CD4-positive, alpha-beta T cell (primary cell): ENCODE data around the gene MCF2L2. TPM values are rescaled to one million over a fixed set of nuclear protein-coding genes. Genes with fewer than 3 reads are reported as not detected.

Experiments used
- ATAC-seq: fragments of 200-7000 bp; cut with Tn5 transposase; one replicate; pipeline ENCODE4 v1.10.0; 2022; ENCODE audit warnings: mild to moderate bottlenecking; ENCODE audit not compliant: poor library complexity
- CTCF ChIA-PET: fragments of 350-600 bp; sonication (Branson Sonifier 250); formaldehyde crosslinking; loops from one replicate; lab custom pipeline; 2021; ENCODE audit warnings: antibody characterized with exemption, inconsistent platforms; lab: Charles Lee
- POLR2A ChIA-PET: fragments of 350-600 bp; sonication (Branson Sonifier 250); formaldehyde crosslinking; loops from one replicate; lab custom pipeline; 2021; ENCODE audit warnings: antibody characterized with exemption, inconsistent platforms; lab: Charles Lee
- DNase-seq, 14 experiments: peaks; one replicate each; pipeline ENCODE4 v3.0.0-alpha.2; 2013 to 2020; ENCODE audit warnings: mixed read lengths in 2 of 14
- H3K27ac ChIP-seq, 2 donors: one replicate each; pipeline versions ENCODE4 v1.5.1 to v1.7.0; 2013; ENCODE audit warnings: low read length in 2 of 2, low read depth in 1 of 2, mild to moderate bottlenecking in 1 of 2
- H3K27me3 ChIP-seq, 2 experiments: 1 replicate in 1 of 2; 2 replicates in 1 of 2; pipeline versions ENCODE4 v1.6.1 to v1.7.0; 2013; ENCODE audit warnings: low read length in 2 of 2, control low read depth in 1 of 2, mild to moderate bottlenecking in 1 of 2, moderate library complexity in 1 of 2; ENCODE audit not compliant: insufficient read depth in 2 of 2, control insufficient read depth in 1 of 2
- H3K36me3 ChIP-seq: one replicate; pipeline ENCODE4 v1.6.1; 2013; ENCODE audit warnings: low read length, control low read depth; ENCODE audit not compliant: insufficient read depth
- H3K4me1 ChIP-seq: one replicate; pipeline ENCODE4 v1.6.1; 2013; ENCODE audit warnings: low read length, control low read depth; ENCODE audit not compliant: insufficient read depth
- H3K4me3 ChIP-seq: one replicate; pipeline ENCODE4 v1.5.1; 2013; ENCODE audit warnings: mild to moderate bottlenecking, low read length, moderate library complexity
- H3K9me3 ChIP-seq, 2 experiments: 1 replicate in 1 of 2; 2 replicates in 1 of 2; pipeline versions ENCODE4 v1.6.1 to v1.7.0; 2013; ENCODE audit warnings: low read length in 2 of 2, mild to moderate bottlenecking in 2 of 2, control low read depth in 1 of 2, moderate library complexity in 1 of 2; ENCODE audit not compliant: control insufficient read depth in 1 of 2, insufficient read depth in 1 of 2
- H3K27ac Mint-ChIP-seq: one replicate; pipeline ENCODE4 v1.8.0; 2020; ENCODE audit warnings: mixed read lengths
- H3K27me3 Mint-ChIP-seq: one replicate; pipeline ENCODE4 v1.8.0; 2021; ENCODE audit warnings: mixed read lengths
- H3K36me3 Mint-ChIP-seq: one replicate; pipeline ENCODE4 v1.8.0; 2021; ENCODE audit warnings: low read depth, mixed read lengths
- H3K4me1 Mint-ChIP-seq: one replicate; pipeline ENCODE4 v1.8.0; 2021; ENCODE audit warnings: low read depth, mixed read lengths
- H3K4me3 Mint-ChIP-seq: one replicate; pipeline ENCODE4 v1.8.0; 2020; ENCODE audit warnings: mild to moderate bottlenecking, mixed read lengths
- H3K9me3 Mint-ChIP-seq: one replicate; pipeline ENCODE4 v1.8.0; 2020; ENCODE audit warnings: mixed read lengths
- intact Hi-C, 2 experiments: fragments of 100-400 bp; cut with DNase I in 1 of 2; cut with micrococcal nuclease in 1 of 2; formaldehyde crosslinking; loops; one replicate each; pipeline versions ENCODE4 v1.15.1 to v1.9.0; 2023 to 2025; cut with DNase I, micrococcal nuclease
- total RNA-seq, 174 experiments: library from RNA in 2 of 174; stranded (reverse) in 2 of 174; gene quantifications; one replicate each; pipeline ENCODE4 v1.2.3 and lab custom pipeline; 2021 to 2026
- TF ChIP-seq, protein P1 (sequence below): fragments of 200-600 bp; IDR thresholded peaks from one replicate; pipeline ENCODE4 v1.8.0; 2022; ENCODE audit warnings: antibody characterized with exemption, mild to moderate bottlenecking

The MCF2L2 gene
- total RNA-seq, 2 experiments from 2014 or later: 3.8 to 4.1 TPM

DNA sequence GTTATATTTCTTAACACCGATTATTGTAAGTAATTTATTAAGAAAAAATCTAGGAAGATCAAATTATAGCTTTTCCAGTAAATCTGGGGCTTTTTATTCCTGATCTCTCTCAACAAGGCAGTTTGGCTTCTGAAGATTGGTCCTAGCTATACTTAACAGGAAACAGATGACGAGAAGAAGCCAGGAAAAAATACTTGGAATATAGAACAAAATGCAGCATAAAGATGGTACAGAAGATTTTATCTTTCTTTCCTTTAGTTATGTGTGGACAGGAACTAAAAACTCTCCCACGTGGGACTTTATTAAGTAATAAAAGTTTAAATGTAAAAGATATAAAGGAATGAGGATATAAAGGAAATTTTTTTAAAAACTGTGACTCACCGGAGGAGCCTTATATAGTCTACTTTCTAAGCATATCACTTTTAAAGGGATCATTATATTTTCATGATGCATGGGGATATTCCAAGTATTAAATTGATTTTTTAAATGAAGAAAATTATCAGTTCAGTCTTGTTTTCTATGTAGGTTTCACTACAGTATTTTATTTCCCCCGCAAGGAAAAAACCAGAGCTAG is 167.2 kb downstream of the MCF2L2 start:
- Mint-ChIP-seq H3K9me3 (no peaks in the 10 kb centered on the region), H3K4me1 (no peaks in the 10 kb centered on the region), H3K27ac (no peak overlapping the region), H3K36me3 (no peaks in the 10 kb centered on the region), H3K27me3 (peaks cover 42% of the 10 kb centered on the region), H3K4me3 (no peak overlapping the region)
- TF ChIP-seq, protein P1, sequence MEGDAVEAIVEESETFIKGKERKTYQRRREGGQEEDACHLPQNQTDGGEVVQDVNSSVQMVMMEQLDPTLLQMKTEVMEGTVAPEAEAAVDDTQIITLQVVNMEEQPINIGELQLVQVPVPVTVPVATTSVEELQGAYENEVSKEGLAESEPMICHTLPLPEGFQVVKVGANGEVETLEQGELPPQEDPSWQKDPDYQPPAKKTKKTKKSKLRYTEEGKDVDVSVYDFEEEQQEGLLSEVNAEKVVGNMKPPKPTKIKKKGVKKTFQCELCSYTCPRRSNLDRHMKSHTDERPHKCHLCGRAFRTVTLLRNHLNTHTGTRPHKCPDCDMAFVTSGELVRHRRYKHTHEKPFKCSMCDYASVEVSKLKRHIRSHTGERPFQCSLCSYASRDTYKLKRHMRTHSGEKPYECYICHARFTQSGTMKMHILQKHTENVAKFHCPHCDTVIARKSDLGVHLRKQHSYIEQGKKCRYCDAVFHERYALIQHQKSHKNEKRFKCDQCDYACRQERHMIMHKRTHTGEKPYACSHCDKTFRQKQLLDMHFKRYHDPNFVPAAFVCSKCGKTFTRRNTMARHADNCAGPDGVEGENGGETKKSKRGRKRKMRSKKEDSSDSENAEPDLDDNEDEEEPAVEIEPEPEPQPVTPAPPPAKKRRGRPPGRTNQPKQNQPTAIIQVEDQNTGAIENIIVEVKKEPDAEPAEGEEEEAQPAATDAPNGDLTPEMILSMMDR: no peak
- DNase-seq (no peak), ATAC-seq (no peak)
- Histone ChIP-seq H3K27me3 (peaks cover 3 to 7% of the 10 kb centered on the region in 2 experiments), H3K4me3 (no peak overlapping the region), H3K36me3 (no peaks in the 10 kb centered on the region), H3K27ac (no peak overlapping the region), H3K9me3 (no peaks in the 10 kb centered on the region), H3K4me1 (no peaks in the 10 kb centered on the region)
- ChIA-PET CTCF (interaction anchor here (0.7 kb wide), 1 partner anchor 150 kb away, joined by 3 read pairs; no protein-coding TSS in a partner anchor), POLR2A (no interaction called here)
- intact Hi-C loops: no loop called here

DNA sequence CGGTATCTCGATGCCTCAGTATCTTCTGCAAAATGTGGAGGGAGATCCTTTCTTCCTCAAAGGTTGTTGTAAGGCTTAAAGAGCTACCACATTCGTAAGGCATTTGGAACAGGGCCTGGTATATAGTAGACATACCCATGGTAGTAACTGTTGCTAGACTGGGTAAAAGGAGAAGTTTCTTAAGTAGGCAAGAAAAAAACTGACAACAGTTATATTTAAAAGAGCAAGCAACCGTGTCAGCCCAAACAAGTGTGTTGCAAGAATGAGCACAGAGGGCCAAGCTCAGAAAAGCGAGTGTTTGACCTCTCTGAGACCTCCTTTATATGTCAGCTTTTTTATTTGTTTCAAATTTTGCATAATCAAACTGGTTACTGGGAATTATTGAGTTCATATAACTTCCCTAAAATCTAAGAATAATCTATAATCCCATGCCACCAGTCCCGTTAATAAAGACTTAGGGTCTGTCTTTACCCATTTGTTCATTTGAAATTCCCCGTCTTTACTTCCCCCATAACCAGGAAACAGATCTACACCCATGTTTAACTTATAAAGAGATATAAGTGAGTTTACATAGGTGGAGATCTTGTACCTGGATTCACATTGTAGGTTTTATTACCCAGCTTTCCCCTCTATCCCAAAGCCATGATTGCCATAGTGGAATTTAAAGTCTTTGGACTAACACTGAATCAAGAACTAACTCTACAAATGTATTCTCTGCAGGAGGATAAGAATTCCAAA is 168.1 kb downstream of the MCF2L2 start:
- POLR2A ChIA-PET: no interaction called here
- intact Hi-C loops: no loop called here
- no peak overlapping the region for H3K27ac Mint-ChIP-seq

DNA sequence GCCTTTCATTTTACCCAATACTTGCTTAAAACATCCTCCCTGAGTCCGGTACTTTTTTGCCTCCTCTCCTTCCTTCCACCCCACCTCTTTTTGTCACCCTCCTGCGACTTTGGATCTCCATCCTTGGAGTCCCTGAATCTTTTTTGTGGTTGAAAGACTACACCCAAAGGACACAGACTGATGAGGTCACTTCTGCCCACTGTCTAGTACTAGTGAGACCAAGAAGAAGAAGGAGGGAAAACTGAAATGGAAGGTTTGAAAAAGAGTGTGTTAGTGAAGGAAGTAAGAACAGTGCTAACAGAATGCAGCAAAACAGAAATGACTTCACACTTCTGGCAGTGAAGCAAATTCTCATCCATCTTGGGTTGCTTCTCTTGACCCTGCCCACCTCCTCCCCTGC is 168.8 kb downstream of the MCF2L2 start:
- H3K4me1 ChIP-seq: peaks cover 4% of the 10 kb centered on the region
- H3K27me3 ChIP-seq: peaks cover 12 to 16% of the 10 kb centered on the region in 2 experiments
- H3K27me3 Mint-ChIP-seq: peaks cover 57% of the 10 kb centered on the region
- no peak overlapping the region for H3K4me3 ChIP-seq
- H3K9me3 Mint-ChIP-seq: no peaks in the 10 kb centered on the region
- ATAC-seq (no peak), DNase-seq (no peak)
- no peak overlapping the region for H3K4me3 Mint-ChIP-seq
- ChIA-PET CTCF (no interaction called here), POLR2A (no interaction called here)
- no peak overlapping the region for H3K27ac ChIP-seq
- intact Hi-C loops: no loop called here
- H3K9me3 ChIP-seq: peaks cover 0 to 2% of the 10 kb centered on the region in 2 experiments
- no peak overlapping the region for H3K27ac Mint-ChIP-seq
- TF ChIP-seq, protein P1: no peak
- peaks cover 5% of the 10 kb centered on the region for H3K4me1 Mint-ChIP-seq
- H3K36me3 ChIP-seq: no peaks in the 10 kb centered on the region
- H3K36me3 Mint-ChIP-seq: no peaks in the 10 kb centered on the region

More for the DNA sequence above, 168.1 kb downstream of the MCF2L2 start:
- Histone ChIP-seq H3K36me3 (no peaks in the 10 kb centered on the region), H3K27me3 (peaks cover 4 to 9% of the 10 kb centered on the region in 2 experiments), H3K9me3 (no peaks in the 10 kb centered on the region), H3K4me3 (no peak overlapping the region), H3K27ac (no peak overlapping the region), H3K4me1 (no peaks in the 10 kb centered on the region)
- peaks cover 50% of the 10 kb centered on the region for H3K27me3 Mint-ChIP-seq
- no peak overlapping the region for H3K4me3 Mint-ChIP-seq
- TF ChIP-seq, protein P1: no peak
- no peaks in the 10 kb centered on the region for H3K4me1 Mint-ChIP-seq
- peak in 2 of 14 experiments; percentile 20 to 23 for DNase-seq
- CTCF ChIA-PET: no interaction called here
- H3K36me3 Mint-ChIP-seq: no peaks in the 10 kb centered on the region
- ATAC-seq: no peak
- no peaks in the 10 kb centered on the region for H3K9me3 Mint-ChIP-seq
